LNCAP (cell line): ENCODE measurements around the gene MARF1.

Source experiments
- TF ChIP-seq, protein P1 (sequence below): fragments of 450-650 bp; IDR thresholded peaks from 2 replicates; pipeline ENCODE4 v1.5.1; 2017; ENCODE audit warnings: mild to moderate bottlenecking

Gene MARF1

DNA sequence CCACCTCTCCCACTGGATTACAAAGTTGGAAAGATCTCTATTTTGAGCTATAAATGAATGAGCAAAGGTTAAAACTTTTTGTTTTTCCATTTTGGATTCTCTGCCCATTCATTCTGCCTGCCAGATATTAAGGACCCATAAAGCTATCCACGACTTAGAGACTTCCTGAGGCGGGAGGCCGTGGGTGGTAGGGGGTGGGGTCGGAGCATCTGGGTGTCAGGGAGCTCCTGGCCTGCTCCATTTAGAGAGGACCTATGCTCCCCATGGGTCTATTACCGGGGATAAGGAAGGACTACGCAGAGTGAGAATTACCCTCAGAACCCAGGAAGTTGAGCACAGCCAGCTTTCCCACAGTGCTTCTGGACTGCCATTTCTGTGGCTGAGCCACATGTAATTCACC lies 45.8 kb downstream of the MARF1 start:
- TF ChIP-seq, protein P1, sequence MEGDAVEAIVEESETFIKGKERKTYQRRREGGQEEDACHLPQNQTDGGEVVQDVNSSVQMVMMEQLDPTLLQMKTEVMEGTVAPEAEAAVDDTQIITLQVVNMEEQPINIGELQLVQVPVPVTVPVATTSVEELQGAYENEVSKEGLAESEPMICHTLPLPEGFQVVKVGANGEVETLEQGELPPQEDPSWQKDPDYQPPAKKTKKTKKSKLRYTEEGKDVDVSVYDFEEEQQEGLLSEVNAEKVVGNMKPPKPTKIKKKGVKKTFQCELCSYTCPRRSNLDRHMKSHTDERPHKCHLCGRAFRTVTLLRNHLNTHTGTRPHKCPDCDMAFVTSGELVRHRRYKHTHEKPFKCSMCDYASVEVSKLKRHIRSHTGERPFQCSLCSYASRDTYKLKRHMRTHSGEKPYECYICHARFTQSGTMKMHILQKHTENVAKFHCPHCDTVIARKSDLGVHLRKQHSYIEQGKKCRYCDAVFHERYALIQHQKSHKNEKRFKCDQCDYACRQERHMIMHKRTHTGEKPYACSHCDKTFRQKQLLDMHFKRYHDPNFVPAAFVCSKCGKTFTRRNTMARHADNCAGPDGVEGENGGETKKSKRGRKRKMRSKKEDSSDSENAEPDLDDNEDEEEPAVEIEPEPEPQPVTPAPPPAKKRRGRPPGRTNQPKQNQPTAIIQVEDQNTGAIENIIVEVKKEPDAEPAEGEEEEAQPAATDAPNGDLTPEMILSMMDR = no peak

DNA sequence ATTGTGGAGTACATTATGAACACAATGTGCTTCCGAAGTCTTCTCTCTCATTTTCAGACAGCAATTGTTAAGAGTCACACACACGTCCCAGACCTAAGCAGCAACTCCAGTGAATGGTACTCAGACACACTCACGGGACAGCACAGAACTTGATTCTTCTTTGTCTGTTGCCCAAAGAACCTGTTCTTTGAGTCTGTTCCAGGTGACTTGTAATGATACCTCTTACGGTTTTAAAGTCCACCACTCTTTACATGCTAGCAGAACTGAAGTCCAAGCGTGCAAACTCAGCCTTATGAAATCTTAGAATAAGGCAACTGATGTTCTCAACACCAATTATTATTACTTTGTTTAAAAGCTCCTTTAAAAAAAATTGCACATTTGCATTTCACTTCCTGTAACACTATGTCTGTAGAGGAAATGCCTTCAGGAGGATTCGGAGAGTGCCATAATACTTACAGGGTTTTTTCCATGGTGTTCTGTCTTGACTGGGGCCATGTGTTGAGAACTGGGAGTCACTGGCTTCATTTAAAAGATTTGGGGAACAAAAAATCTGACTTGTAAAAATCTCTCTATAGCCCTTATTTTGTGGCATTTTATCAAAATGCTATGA lies 48.1 kb downstream of the MARF1 start:
- TF ChIP-seq, protein P1 = no peak

- TF ChIP-seq, protein P1 = no peak
Measured at GRCh38 chr16:15593235-15593634, 49.7 kb downstream of the MARF1 start.

GRCh38 chr16:15592324-15592723 lies 50.6 kb downstream of the MARF1 start:
- TF ChIP-seq, protein P1 = no peak

GRCh38 chr16:15587152-15587825 lies 55.7 kb downstream of the MARF1 start:
- TF ChIP-seq, protein P1 = no peak

GRCh38 chr16:15586716-15587115 lies 56.2 kb downstream of the MARF1 start:
- TF ChIP-seq, protein P1 = no peak

GRCh38 chr16:15585956-15586355 lies 57.0 kb downstream of the MARF1 start:
- TF ChIP-seq, protein P1 = no peak
